Cardiac muscle cell (in vitro differentiated cells and primary cell): ENCODE results near the gene PSMA3. TPM values are rescaled to one million over a fixed set of nuclear protein-coding genes. Genes with fewer than 3 reads are reported as not detected.
"Not testable (repeated sequence)": the region's sequence is repeated elsewhere in the genome, so short reads cannot be mapped to it uniquely, and the experiment has no call there.

ENCODE experiments used
- DNase-seq, 2 donors: peaks; one replicate each; pipeline versions ENCODE4 v3.0.0 to v3.0.0-alpha.2; 2010 to 2017; ENCODE audit warnings: low read depth in 1 of 2, low spot score in 1 of 2
- H3K27ac ChIP-seq: fragments of 200-600 bp; sonication (generic); 2 replicates; pipeline ENCODE4 v1.5.1; 2016
- H3K27me3 ChIP-seq: fragments of 200-600 bp; sonication (generic); 2 replicates; pipeline ENCODE4 v1.6.0; 2016; ENCODE audit warnings: control low read depth
- H3K36me3 ChIP-seq: fragments of 200-600 bp; sonication (generic); 2 replicates; pipeline ENCODE4 v1.5.1; 2016; ENCODE audit warnings: control low read depth
- H3K4me1 ChIP-seq: fragments of 200-600 bp; sonication (generic); 2 replicates; pipeline ENCODE4 v1.8.1; 2017; ENCODE audit warnings: low read depth, mild to moderate bottlenecking, mixed run types
- H3K4me3 ChIP-seq: fragments of 200-600 bp; sonication (generic); 2 replicates; pipeline ENCODE4 v1.5.1; 2016; ENCODE audit warnings: mild to moderate bottlenecking
- H3K9me3 ChIP-seq: fragments of 200-600 bp; sonication (generic); 2 replicates; pipeline ENCODE4 v1.5.1; 2017; ENCODE audit warnings: low read depth, mild to moderate bottlenecking, control low read depth
- CTCF ChIP-seq: IDR thresholded peaks from 2 replicates; pipeline ENCODE4 v1.5.1; 2012; ENCODE audit warnings: low read depth, mild to moderate bottlenecking, low read length
- polyA plus RNA-seq: library from polyadenylated mRNA; unstranded; fragments of >200 nt; fragmentation: Nextera tagmentation; extraction: Ambion mirVana; gene quantifications from 2 replicates; pipeline ENCODE4 v1.2.1, GENCODE V29; 2016
- total RNA-seq: library from RNA; depleted of rRNA; stranded (reverse); fragments of >200 nt; gene quantifications from 2 replicates; pipeline ENCODE4 v1.2.3, GENCODE V29; 2016

The PSMA3 gene
- total and polyA plus RNA-seq, 2 experiments from 2014 or later: 74.0 to 279 TPM

DNA sequence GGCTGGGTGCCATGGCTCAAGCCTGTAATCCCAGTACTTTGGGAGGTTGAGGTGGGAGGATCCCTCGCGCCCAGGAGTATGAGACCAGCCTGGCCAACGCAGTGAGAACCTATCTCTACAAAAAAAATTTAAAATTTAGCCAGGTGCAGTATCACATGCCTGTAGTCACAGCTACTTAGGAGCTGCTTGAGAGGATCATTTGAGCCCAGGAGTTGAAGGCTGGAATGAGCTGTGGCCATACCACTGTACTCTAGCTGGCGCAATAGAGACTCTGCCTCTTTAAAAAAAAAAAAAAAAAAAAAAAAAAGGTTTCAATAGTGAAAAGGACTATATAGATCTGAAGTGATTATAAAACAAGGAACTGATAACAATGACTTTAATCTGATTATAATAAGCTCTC is 13.5 kb downstream of the PSMA3 start:
- peaks cover 54% of the 10 kb centered on the region for H3K36me3 ChIP-seq
- H3K27me3 ChIP-seq: no peaks in the 10 kb centered on the region
- no peaks in the 10 kb centered on the region for H3K9me3 ChIP-seq
- DNase-seq: no peak
- no peak overlapping the region for H3K27ac ChIP-seq
- TF ChIP-seq CTCF: no peak
- H3K4me3 ChIP-seq: no peak overlapping the region
- no peaks in the 10 kb centered on the region for H3K4me1 ChIP-seq

GRCh38 chr14:58262005-58262404 is 17.4 kb downstream of the PSMA3 start:
- peaks cover 68% of the 10 kb centered on the region for H3K36me3 ChIP-seq

DNA sequence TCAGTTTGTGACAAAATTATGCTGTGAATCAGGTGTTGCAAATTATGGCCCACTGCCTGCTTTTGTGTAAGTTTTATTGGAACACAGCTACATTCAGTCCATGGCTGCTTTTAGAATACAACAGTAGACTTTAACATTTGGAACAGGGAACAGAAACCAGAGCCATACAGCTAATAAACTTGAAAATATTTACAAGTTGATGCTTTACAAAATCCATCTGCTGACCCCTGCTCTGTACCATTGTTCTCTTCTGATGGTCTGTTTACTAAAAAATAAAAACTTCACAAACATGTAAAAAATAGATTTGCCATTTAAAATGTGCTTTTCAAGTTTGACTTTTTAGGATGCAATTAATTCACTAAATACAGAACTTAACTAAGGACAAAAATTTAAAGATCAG is 20.8 kb downstream of the PSMA3 start:
- Histone ChIP-seq H3K27ac (peak overlapping the region; percentile 29), H3K4me1 (no peaks in the 10 kb centered on the region), H3K36me3 (peaks cover 71% of the 10 kb centered on the region), H3K4me3 (no peak overlapping the region), H3K27me3 (no peaks in the 10 kb centered on the region), H3K9me3 (no peaks in the 10 kb centered on the region)
- TF ChIP-seq CTCF: no peak
- no peak for DNase-seq

More at GRCh38 chr14:58262005-58262404, 17.4 kb downstream of the PSMA3 start:
- H3K9me3 ChIP-seq, H3K4me1 ChIP-seq, H3K27ac ChIP-seq, H3K4me3 ChIP-seq, DNase-seq, H3K27me3 ChIP-seq: not testable (repeated sequence)

DNA sequence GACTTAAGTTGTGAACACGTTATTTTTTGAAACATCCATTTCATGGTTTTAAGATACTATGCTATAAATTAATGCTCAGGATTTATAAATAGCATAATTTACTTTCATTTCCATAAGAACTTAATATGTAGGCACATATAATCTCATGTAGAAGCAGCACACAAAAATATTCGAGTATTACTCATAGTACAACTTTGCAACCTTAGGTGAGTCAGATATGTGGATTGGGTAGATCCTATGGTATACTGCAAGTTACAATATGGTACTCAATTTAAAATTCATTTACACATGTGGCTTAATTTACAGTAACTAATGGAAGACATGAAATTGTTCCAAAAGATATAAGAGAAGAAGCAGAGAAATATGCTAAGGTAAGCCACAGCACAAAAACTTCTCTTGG is 26.0 kb downstream of the PSMA3 start:
- Histone ChIP-seq H3K9me3 (no peaks in the 10 kb centered on the region), H3K36me3 (peaks cover 63% of the 10 kb centered on the region), H3K4me1 (no peaks in the 10 kb centered on the region), H3K27ac (no peak overlapping the region), H3K4me3 (no peak overlapping the region), H3K27me3 (no peaks in the 10 kb centered on the region)
- no peak for TF ChIP-seq CTCF
- DNase-seq: no peak

DNA sequence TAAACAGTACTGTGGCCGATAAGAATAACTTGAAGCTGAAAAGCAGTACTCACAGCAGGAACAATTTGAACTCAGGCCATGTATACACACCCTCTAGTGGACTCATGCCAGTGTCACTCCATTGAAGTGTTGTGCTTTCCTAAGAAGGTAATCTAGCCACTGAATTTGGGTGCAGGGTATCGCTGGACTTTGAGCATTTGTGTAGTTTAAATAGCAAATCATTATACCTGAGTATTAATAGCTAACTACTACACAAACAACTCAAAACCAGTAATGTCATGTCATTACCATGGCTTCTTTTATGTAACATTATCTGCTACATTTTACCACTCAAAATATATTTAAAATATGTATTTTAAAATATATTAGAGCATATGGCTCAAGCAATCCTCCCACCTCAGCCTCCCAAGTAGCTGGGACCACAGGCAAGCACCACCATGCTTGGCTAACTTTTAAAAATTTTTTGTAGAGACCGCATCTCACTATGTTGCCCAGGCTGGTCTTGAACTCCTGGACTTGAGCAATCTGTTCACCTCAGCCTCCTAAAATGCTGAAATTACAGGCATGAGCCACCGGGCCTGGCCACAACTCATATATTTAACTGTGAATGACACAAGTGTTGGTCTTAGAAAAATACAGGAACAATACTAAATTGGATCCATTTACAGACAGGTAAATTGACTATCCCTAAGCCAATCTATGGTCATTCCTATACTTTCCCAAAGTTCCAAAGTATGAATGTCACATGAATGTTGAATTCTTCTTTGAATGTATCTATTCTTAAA is 28.1 kb downstream of the PSMA3 start:
- no peak for TF ChIP-seq CTCF
- H3K36me3 ChIP-seq: peaks cover 43% of the 10 kb centered on the region
- H3K4me3 ChIP-seq: no peak overlapping the region

DNA sequence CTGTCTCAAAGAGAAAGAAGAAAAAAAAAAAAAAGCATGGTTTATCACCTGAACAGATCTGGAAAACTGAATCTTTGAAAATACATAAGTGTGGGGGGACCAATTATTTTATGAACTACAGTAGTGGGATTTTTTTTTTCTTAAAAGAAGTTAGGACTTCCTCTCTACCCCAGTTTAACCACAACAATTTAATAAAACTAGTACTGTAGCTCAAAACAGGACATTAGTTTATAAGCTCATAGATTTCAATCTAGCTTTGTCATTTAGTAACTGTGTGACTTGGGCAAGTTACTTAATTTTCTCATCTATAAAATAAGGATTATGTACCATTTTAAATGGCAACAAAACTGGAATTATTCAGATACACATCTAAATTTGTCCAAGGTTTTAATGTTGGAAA is 30.2 kb downstream of the PSMA3 start:
- H3K27me3 ChIP-seq: no peaks in the 10 kb centered on the region
- peak overlapping the region; percentile 26 for H3K27ac ChIP-seq
- no peak overlapping the region for H3K4me3 ChIP-seq
- DNase-seq: no peak
- H3K9me3 ChIP-seq: no peaks in the 10 kb centered on the region
- TF ChIP-seq CTCF: no peak
- peaks cover 34% of the 10 kb centered on the region for H3K36me3 ChIP-seq
- no peaks in the 10 kb centered on the region for H3K4me1 ChIP-seq

More for the DNA sequence above, 28.1 kb downstream of the PSMA3 start:
- no peaks in the 10 kb centered on the region for H3K4me1 ChIP-seq
- H3K27ac ChIP-seq: peak overlapping the region; percentile 62
- no peaks in the 10 kb centered on the region for H3K27me3 ChIP-seq
- no peaks in the 10 kb centered on the region for H3K9me3 ChIP-seq
- peak in 1 of 2 donors; percentile 44 for DNase-seq
